Panc1 (cell line): ENCODE data around the gene POTEH. TPM values are rescaled to one million over a fixed set of nuclear protein-coding genes. Genes with fewer than 3 reads are reported as not detected.
"Not testable (repeated sequence)": the region's sequence is repeated elsewhere in the genome, so short reads cannot be mapped to it uniquely, and the experiment has no call there.

Experiments
- ATAC-seq: fragments of 200-7000 bp; cut with Tn5 transposase; 2 replicates; pipeline ENCODE4 v1.9.1; 2020; ENCODE audit warnings: mild to moderate bottlenecking, moderate library complexity
- BruUV-seq: library from RNA; stranded (reverse); fragments of 400-500 nt; replicated peaks from 2 replicates; lab custom pipeline; 2021; lab: Mats Ljungman, UMichigan
- CTCF ChIA-PET: fragments of 300-600 bp; sonication (Branson Sonifier 250); formaldehyde crosslinking; loops from one replicate; lab custom pipeline; 2022; ENCODE audit warnings: antibody characterized with exemption; lab: Charles Lee
- POLR2A ChIA-PET: fragments of 300-600 bp; sonication (Branson Sonifier 250); formaldehyde crosslinking; loops from one replicate; lab custom pipeline; 2022; ENCODE audit warnings: antibody characterized with exemption; lab: Charles Lee
- DNase-seq: peaks from one replicate; pipeline ENCODE4 v3.0.0-alpha.2; 2010; ENCODE audit warnings: low read depth, low spot score
- H3K27ac ChIP-seq: 2 replicates; pipeline ENCODE4 v1.5.1; 2011; ENCODE audit warnings: mild to moderate bottlenecking, low read length, inconsistent platforms
- H3K27me3 ChIP-seq: fragments of 200-500 bp; sonication (Bioruptor generic); 2 replicates; pipeline ENCODE4 v1.6.0; 2014; ENCODE audit warnings: low read length, inconsistent platforms; ENCODE audit not compliant: control insufficient read depth, insufficient read depth
- H3K36me3 ChIP-seq: fragments of 200-500 bp; sonication (Bioruptor generic); 2 replicates; pipeline ENCODE4 v1.5.1; 2014; ENCODE audit warnings: inconsistent platforms, mild to moderate bottlenecking, low read length, moderate library complexity; ENCODE audit not compliant: control insufficient read depth, insufficient read depth
- H3K4me1 ChIP-seq: 2 replicates; pipeline ENCODE4 v1.5.1; 2011; ENCODE audit warnings: inconsistent platforms, mild to moderate bottlenecking, low read length, moderate library complexity; ENCODE audit not compliant: control insufficient read depth, insufficient read depth
- H3K4me3 ChIP-seq, 2 experiments: 2 replicates each; pipeline ENCODE4 v1.5.1; 2011 to 2012; ENCODE audit warnings: low read depth in 2 of 2, low read length in 2 of 2, mild to moderate bottlenecking in 2 of 2, inconsistent platforms in 1 of 2, moderate library complexity in 1 of 2
- H3K9me3 ChIP-seq: fragments of 200-500 bp; sonication (Bioruptor generic); 2 replicates; pipeline ENCODE4 v1.5.1; 2014; ENCODE audit warnings: low read depth, mild to moderate bottlenecking, inconsistent platforms, low read length, moderate library complexity; ENCODE audit not compliant: control insufficient read depth, insufficient read depth
- in situ Hi-C: cut with HindIII; loops from 2 replicates; pipeline ENCODE4 v1.10.0; 2016; ENCODE audit warnings: low sequenced_read_pairs, low pct_unique_long_range_greater_than_20kb
- intact Hi-C: fragments of 100-400 bp; cut with micrococcal nuclease; formaldehyde crosslinking; loops from one replicate; pipeline ENCODE4 v1.10.0; 2022; ENCODE audit not compliant: unreplicated experiment
- total RNA-seq: library from RNA; stranded (reverse); gene quantifications from one replicate; pipeline ENCODE4 v1.2.1, GENCODE V29; 2021; ENCODE audit not compliant: unreplicated experiment

The POTEH gene
- total RNA-seq, 1 experiment from 2014 or later = not detected

GRCh38 chr22:15664682-15665081 is 25.1 kb upstream of the POTEH start:
- POLR2A ChIA-PET, BruUV-seq, CTCF ChIA-PET, H3K27me3 ChIP-seq, H3K27ac ChIP-seq, H3K36me3 ChIP-seq, H3K4me1 ChIP-seq, H3K9me3 ChIP-seq, in situ Hi-C loops, H3K4me3 ChIP-seq, DNase-seq, ATAC-seq, intact Hi-C loops: not testable (repeated sequence)

GRCh38 chr22:15665478-15665877 is 24.3 kb upstream of the POTEH start:
- DNase-seq, H3K9me3 ChIP-seq, H3K36me3 ChIP-seq, ATAC-seq, H3K4me3 ChIP-seq, H3K4me1 ChIP-seq, CTCF ChIA-PET, intact Hi-C loops, BruUV-seq, H3K27me3 ChIP-seq, POLR2A ChIA-PET, in situ Hi-C loops, H3K27ac ChIP-seq: not testable (repeated sequence)

GRCh38 chr22:15669430-15669829 is 20.4 kb upstream of the POTEH start:
- H3K4me3 ChIP-seq, H3K4me1 ChIP-seq, DNase-seq, H3K9me3 ChIP-seq, intact Hi-C loops, H3K27me3 ChIP-seq, H3K36me3 ChIP-seq, ATAC-seq, CTCF ChIA-PET, H3K27ac ChIP-seq, BruUV-seq, in situ Hi-C loops, POLR2A ChIA-PET: not testable (repeated sequence)

GRCh38 chr22:15679702-15680101 is 10.1 kb upstream of the POTEH start:
- DNase-seq, BruUV-seq, H3K36me3 ChIP-seq, H3K27ac ChIP-seq, H3K27me3 ChIP-seq, in situ Hi-C loops, CTCF ChIA-PET, POLR2A ChIA-PET, ATAC-seq, H3K4me1 ChIP-seq, H3K4me3 ChIP-seq, intact Hi-C loops, H3K9me3 ChIP-seq: not testable (repeated sequence)

- in situ Hi-C loops, CTCF ChIA-PET, POLR2A ChIA-PET, H3K27me3 ChIP-seq, H3K4me1 ChIP-seq, intact Hi-C loops, ATAC-seq, H3K9me3 ChIP-seq, H3K4me3 ChIP-seq, BruUV-seq, H3K27ac ChIP-seq, DNase-seq, H3K36me3 ChIP-seq: not testable (repeated sequence)
Measured at GRCh38 chr22:15684115-15684514, 5.7 kb upstream of the POTEH start.

GRCh38 chr22:15684695-15685094 is 5.1 kb upstream of the POTEH start:
- CTCF ChIA-PET, H3K4me3 ChIP-seq, BruUV-seq, intact Hi-C loops, in situ Hi-C loops, H3K4me1 ChIP-seq, ATAC-seq, DNase-seq, POLR2A ChIA-PET, H3K27me3 ChIP-seq, H3K9me3 ChIP-seq, H3K27ac ChIP-seq, H3K36me3 ChIP-seq: not testable (repeated sequence)

- BruUV-seq, H3K36me3 ChIP-seq, CTCF ChIA-PET, H3K27ac ChIP-seq, ATAC-seq, H3K4me3 ChIP-seq, DNase-seq, in situ Hi-C loops, intact Hi-C loops, H3K27me3 ChIP-seq, H3K4me1 ChIP-seq, H3K9me3 ChIP-seq, POLR2A ChIA-PET: not testable (repeated sequence)
Measured at GRCh38 chr22:15685641-15686040, 4.2 kb upstream of the POTEH start.

- H3K4me3 ChIP-seq, H3K27me3 ChIP-seq, H3K36me3 ChIP-seq, H3K9me3 ChIP-seq, ATAC-seq, H3K4me1 ChIP-seq, CTCF ChIA-PET, intact Hi-C loops, in situ Hi-C loops, H3K27ac ChIP-seq, BruUV-seq, POLR2A ChIA-PET, DNase-seq: not testable (repeated sequence)
Measured at GRCh38 chr22:15687086-15687485, 2.7 kb upstream of the POTEH start.
